Stimulated activated CD8-positive, alpha-beta memory T cell treated with anti-CD3 and anti-CD28 coated beads, Interleukin-15, amount 100 ng/mL, for 48 hours (primary cell): Measurements from ENCODE around the gene HOXD13.

Experiments
- DNase-seq, 2 donors: peaks; one replicate each; pipeline ENCODE4 v3.0.0-alpha.2; 2020; ENCODE audit warnings: low read depth in 2 of 2

Gene HOXD13

GRCh38 chr2:176106581-176107539, 14.3 kb downstream of the HOXD13 start, which contains the start of gene HOXD11:
Gene HOXD11 (plus strand): TSS chr2:176107280. CDS start chr2:176107356, 76 bp downstream.
- DNase-seq = no peak

DNA sequence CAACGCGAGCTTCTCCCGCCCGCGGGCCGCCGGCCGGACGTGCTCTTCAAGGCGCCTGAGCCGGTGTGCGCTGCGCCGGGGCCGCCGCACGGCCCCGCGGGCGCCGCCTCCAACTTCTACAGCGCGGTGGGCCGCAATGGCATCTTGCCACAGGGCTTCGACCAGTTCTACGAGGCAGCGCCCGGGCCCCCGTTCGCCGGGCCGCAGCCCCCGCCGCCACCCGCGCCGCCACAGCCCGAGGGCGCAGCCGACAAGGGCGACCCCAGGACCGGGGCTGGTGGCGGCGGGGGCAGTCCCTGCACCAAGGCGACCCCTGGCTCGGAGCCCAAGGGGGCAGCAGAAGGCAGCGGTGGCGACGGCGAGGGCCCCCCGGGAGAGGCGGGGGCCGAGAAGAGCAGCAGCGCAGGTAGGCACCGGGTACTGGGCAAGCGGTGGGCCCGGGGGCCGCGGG, 15.2 kb downstream of the HOXD13 start:
- no peak for DNase-seq

DNA sequence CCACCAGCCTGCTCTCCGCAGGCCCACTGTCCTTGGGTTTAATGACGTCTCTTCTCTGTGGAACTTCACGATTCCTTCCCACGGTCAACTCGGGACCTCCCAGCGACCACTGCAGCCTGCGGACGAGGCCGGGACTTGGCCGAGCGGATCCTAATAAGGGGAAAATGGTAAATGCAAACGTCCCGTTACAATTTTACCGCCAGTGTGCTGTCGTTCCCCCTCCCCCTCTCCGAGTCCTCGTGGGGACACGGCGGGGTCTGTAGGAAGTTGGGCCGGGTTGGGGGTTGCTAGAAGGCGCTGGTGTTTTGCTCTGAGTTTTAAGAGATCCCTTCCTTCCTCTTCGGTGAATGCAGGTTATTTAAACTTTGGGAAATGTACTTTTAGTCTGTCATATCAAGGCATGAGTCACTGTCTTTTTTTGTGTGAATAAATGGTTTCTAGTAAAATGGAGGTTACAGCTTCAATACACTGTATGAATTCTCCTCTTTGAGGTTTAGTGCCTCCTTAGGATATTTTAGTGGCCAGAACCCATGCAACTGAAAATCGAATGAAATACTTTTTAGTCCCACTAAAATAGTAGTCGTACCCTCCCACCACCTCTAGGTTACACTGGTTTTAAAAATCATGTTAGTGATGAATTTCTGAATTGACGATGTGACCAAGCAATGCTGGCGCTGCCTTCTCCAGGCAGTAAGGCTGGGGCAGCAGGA, 16.8 kb downstream of the HOXD13 start:
- no peak for DNase-seq

- no peak for DNase-seq
Observed at GRCh38 chr2:176109946-176110345, 17.4 kb downstream of the HOXD13 start.

GRCh38 chr2:176110415-176111308, 18.1 kb downstream of the HOXD13 start:
- DNase-seq = no peak

DNA sequence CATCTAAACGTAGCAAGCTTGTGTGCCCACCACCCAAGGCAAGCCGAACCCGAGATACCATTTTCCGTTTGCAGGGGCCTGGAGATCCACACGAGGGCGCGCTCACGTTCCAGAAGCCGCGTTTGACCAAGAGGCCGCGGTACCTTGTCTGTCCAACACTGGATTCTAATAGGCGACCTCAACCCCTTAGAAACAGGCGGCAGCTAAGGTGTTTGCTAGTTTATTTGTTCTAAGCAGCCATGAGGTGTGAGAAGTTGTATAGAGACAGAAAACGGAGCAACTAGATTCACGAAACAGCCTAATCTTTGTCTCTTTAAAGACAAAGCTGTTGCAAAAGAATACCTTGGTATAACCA, 18.8 kb downstream of the HOXD13 start:
- DNase-seq = no peak

GRCh38 chr2:176111846-176112374, 19.4 kb downstream of the HOXD13 start:
- no peak for DNase-seq

DNA sequence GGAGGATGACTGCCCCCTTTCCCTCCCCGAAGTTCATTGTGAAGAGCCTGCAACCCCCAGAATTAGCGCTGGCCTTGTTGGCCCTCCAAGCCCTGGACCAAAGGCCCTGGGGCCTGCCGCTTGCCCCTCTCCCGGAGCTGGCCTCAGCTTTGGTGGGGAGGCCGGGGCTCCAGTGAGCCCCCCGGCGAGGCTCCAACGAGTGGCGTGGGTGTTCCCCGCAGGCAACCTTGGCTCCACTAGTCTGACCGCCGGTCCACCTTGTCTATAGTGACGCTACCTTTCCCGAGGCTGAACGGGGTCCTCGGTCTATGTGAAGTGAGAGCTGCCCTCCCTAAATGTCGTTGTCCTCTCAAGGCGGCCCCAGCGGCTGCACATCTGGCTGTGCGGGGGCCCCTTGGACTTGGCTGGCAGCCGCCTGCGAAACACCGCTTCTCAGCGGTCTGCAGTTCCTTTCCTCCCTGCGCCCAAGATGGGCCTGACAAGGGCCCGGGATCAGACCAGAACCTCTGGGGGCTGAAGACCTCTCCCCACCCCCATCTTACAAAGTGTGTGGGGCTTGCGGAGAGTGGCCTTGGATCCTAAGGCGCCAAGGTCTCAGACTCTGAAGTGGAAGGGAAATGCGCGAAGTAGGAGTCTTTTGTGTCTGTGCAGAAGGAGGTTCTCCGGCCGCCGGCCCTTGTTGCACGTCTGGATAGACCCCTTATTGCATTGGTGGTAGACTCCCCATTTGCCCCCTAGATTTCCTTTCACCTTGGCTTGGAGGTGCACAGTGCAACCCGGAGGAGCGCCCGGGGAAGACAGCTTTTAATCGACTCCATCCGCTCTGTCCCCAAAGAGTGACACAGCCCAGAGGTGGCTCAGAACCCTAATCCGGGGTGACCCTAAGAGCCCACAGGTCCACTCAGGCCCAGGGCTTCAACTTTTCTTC, 20.1 kb downstream of the HOXD13 start:
- DNase-seq = no peak

GRCh38 chr2:176114120-176114929, 21.8 kb downstream of the HOXD13 start:
- DNase-seq = no peak

GRCh38 chr2:176114930-176115625, 22.6 kb downstream of the HOXD13 start:
- no peak for DNase-seq

GRCh38 chr2:176115883-176116813, 23.6 kb downstream of the HOXD13 start, which contains the start of gene HOXD10:
Gene HOXD10 (plus strand): TSS chr2:176116778. CDS start chr2:176116834, 56 bp downstream.
- DNase-seq = no peak

GRCh38 chr2:176117162-176117822, 24.8 kb downstream of the HOXD13 start:
- DNase-seq = no peak

DNA sequence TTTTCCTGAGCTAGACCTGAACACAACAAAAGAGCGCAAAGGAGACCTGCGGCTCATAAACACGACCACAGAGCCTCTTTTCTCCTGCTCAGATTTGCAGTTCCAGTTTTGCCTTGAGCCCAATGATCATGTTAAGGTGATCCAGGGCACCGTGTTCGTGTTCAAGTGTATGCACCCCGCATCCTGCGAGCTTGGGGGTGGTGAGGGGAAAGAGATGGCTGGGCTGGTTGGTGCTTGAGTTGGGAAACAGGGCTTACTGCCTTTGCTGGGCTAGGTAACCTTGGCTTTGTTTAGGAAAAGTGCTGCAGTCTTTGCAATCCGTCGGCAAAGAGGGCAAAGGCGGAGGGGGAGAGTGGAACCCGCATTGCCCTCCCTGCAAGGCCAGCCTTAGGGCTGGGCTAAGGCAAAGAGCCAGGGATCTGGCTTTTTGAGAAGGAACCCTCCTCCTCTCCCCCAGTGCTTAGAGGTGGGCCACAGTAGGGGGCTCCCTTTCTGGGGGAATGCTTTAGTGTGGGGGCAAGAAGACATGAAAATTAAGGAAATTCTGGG, 25.4 kb downstream of the HOXD13 start:
- no peak for DNase-seq

- DNase-seq = no peak
Observed at GRCh38 chr2:176118601-176119339, 26.2 kb downstream of the HOXD13 start.

GRCh38 chr2:176120364-176121189, 28.1 kb downstream of the HOXD13 start:
- DNase-seq = no peak
